HPDE6-E6E7 (cell line): ENCODE data around the gene ADAM12.
"Not testable (repeated sequence)": the region's sequence is repeated elsewhere in the genome, so short reads cannot be mapped to it uniquely, and the experiment has no call there.

Experiments
- DNase-seq: peaks from one replicate; pipeline ENCODE4 v3.0.0; 2011; ENCODE audit warnings: missing footprints; ENCODE audit errors: extremely low spot score

The ADAM12 gene

GRCh38 chr10:126374435-126374834, 13.8 kb downstream of the ADAM12 start:
- DNase-seq, result no peak

DNA sequence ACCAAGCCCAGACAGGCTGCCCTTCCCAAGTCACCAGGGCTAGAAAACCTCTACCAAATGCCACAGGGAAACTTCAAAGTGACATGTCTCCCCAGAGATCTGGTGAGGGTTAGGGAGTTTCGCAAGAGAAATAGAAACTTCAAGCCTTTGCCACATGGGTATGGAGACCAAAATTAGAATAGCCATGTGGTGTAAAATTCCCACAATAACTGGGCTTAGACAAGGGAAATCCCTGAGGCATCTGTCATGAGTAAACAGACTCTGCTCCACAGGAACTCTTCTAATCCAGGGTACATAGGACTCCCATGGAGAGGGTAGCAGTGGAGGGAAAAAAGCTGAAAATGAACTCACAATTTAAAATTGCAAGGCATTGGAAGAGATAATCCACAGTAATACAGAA, 14.3 kb downstream of the ADAM12 start:
- DNase-seq, result no peak

DNA sequence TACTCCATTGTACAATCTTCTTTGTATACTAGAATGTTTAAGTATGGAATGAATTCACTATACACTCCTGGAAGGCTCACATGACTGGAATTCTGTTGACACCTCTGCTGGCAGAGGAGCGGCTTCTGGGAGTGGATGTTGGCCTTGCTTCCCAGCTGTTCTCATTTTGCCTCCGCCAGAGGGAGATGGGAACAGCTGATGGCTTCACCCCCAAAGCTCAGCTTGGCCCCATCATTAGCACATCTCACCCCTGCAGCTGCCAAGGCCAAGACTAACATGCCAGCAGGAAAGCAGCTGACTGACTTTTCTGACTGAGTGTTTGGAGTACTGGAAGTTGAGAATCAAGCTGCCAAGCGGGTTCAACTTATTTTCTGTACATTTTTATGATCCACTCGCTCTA, 15.1 kb downstream of the ADAM12 start:
- no peak for DNase-seq

DNA sequence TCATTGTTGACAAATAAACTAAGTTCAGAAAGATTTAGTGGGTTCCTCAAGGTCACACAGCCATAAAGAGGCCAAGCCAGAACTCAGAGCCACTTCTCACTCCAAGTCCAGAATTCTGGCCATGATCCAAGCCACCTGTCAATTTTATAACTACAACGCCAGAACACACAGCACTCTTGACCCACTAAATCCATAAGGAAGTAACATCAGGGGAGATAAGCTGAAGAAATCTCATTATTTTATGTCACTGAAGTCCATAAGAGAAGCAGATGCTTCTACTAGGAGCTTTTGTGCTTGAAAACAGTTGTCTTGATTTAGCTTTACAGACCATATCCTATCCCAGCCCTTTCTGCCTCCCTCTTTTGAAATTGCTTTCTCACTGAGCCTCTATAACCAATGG, 15.9 kb downstream of the ADAM12 start:
- DNase-seq, result no peak

GRCh38 chr10:126369125-126369710, 19.1 kb downstream of the ADAM12 start:
- DNase-seq, result no peak

- DNase-seq, result no peak
Observed at GRCh38 chr10:126357169-126357568, 31.1 kb downstream of the ADAM12 start.

- no peak for DNase-seq
Observed at GRCh38 chr10:126353666-126354065, 34.6 kb downstream of the ADAM12 start.

- no peak for DNase-seq
Observed at GRCh38 chr10:126352453-126352852, 35.8 kb downstream of the ADAM12 start.

- no peak for DNase-seq
Observed at GRCh38 chr10:126351021-126351420, 37.3 kb downstream of the ADAM12 start.

DNA sequence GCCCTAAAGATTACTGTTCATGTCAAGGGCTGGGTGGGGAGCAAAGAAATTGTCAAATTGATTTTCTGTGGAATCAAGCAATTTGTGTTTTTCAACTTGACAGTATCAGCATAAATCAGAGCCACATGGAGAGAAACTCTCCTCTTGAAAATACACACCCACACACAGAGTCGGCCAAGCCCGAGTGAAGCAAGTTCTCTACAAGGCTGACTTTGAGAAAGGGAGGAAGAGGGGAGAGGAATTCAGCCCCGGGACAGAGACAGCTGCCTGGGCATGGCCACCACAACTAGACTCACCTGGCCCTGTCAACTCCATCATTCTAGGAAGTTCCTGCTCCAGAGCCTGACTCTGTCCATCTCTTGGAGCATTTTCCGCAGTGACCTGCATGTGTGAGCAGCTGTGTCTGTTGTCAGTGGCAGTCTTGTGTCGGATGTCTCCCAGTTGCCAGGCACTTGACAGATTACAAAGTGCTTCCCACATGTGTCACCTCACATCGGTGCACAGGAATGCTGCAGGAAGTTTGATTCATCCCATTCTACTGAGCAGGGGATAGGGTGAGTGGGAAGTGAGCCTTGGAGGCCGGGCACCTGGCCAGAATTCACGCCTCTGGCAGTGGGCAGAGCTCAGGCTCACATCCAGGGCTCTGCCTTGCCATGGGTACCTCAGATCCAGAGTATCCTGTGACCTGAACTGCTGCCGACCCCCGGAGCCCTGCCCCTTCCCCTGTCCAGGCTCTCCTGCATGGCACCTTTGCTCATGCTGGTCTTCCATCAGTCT, 37.9 kb downstream of the ADAM12 start:
- no peak for DNase-seq

DNA sequence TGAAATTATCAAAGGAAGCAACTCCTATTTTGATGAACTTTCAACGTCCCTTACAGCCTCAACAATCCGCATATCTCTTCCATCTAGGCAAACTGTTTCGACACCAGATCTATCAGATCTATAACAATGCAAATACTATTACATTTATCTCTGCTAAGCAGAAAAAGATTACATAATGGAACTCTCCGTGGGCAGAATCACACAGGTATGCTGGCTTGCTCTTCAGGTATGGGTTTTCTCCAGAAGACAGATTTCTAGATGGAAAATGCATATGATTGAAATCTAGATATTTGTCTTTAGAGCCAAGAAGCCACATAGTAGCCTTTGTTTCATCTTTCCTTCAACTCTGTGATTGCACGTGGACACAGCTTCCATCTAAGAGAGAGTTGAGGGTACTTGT, 38.6 kb downstream of the ADAM12 start:
- no peak for DNase-seq

- no peak for DNase-seq
Observed at GRCh38 chr10:126349101-126349500, 39.2 kb downstream of the ADAM12 start.

DNA sequence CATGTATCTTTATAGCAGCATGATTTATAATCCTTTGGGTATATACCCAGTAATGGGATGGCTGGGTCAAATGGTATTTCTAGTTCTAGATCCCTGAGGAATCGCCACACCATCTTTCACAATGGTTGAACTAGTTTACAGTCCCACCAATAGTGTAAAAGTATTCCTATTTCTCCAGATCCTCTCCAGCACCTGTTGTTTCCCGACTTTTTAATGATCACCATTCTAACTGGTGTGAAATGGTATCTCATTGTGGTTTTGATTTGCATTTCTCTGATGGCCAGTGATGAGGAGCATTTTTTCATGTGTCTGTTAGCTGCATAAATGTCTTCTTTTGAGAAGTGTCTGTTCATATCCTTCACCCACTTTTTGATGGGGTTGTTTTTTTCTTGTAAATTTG, 44.8 kb downstream of the ADAM12 start:
- DNase-seq, result not testable (repeated sequence)

GRCh38 chr10:126342680-126343079, 45.6 kb downstream of the ADAM12 start:
- no peak for DNase-seq

DNA sequence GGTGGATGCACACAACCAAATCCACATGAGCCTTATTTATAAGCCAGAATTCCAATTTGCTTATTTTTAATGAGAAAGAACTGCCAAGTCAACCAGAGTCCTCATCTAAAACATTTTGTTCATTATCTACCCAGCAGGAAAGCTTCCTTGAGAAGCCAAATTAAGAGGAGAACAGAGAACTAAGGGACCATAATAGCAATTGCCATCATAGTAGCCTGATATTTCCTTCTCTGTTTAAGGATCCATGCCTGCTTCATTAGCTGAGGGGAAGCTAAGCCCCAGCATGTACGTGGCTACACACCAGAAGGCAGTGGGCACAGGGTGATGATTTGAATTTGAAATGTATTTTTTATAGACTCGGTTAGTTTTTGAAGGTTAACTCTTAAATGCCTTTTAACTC, 46.8 kb downstream of the ADAM12 start:
- DNase-seq, result no peak

DNA sequence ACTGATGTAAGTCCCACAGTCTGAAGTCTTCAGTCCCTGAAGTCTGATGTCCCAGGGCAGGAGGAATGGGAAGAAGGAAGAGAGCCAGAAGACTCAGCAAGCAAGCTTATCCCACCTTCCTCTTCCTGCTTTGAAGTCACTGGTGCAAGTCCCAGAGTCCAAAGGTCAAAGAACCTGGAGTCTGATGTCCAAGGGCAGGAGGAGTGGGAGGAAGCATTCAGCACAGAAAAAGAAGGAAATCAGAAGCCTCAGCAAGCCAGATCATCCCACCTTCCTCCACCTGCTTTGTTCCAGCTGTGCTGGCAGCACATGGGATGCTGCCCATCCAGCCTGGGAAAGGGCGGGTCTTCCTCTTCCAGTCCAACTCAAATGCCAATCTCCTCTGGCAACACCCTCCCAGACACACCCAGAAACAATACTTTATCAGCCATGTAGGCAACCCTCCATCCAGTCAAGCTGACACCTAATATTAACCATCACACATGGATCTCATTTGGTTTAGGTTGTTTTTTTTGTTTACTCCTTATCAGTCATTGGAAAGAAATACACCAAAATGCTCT, 50.9 kb downstream of the ADAM12 start:
- no peak for DNase-seq

GRCh38 chr10:126336801-126337200, 51.5 kb downstream of the ADAM12 start:
- no peak for DNase-seq

DNA sequence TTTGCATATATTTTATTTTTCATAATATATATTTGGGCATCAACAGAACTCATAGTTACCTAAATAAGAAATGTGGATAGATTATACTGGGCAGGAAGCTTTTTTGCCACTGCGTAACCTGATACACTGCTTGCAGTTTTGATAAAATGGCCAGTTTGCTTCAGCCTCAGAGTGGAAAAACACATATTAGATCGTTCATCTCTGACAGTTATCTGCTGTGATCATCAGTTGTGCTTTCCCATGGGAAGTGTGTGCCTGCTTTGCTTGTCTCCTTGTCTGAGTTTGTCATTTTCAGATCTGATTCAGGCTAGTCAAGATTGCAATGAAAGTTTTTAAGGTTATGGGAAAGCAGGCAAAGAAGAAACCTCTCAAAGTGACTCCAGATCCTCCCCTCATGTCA, 54.0 kb downstream of the ADAM12 start:
- DNase-seq, result no peak

DNA sequence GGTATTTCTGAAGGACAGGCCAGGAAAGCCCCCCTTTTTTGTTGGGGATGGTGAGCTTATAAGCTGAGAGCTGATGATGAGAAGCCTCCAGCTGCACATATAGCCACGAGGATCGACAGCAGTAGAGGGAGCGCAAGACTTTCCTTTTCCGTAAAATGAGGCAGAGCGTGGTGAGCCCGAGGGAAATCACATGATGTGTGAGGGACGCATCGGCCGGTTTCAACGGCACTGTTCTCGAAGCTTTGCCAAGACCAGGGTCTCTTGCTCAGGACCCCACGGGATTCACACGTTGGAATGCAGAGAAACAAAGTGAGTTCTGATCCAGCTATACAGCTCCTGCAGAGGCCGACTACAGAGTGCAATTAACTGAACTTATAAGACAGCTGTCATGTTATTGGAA, 55.7 kb downstream of the ADAM12 start:
- no peak for DNase-seq

- no peak for DNase-seq
Observed at GRCh38 chr10:126331101-126331500, 57.2 kb downstream of the ADAM12 start.

DNA sequence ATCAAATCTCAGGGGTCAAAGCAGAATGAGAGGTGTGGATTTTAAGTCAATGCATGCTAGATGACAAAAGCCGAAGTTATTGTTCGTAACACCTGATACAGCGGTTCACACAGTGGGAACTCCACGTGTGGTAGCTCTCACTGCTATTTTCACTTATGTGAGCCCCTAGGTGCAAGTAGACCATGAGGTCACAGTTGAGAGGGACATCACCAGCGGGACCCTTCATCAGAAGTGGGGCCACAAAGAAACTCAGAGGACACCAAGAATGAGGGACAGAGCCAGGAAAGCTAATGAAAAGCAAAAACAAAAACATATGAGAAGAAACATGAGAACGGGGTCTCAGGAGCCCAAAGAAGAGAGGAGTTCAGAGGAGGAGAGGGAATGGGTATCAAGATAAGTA, 63.5 kb downstream of the ADAM12 start:
- DNase-seq, result no peak

DNA sequence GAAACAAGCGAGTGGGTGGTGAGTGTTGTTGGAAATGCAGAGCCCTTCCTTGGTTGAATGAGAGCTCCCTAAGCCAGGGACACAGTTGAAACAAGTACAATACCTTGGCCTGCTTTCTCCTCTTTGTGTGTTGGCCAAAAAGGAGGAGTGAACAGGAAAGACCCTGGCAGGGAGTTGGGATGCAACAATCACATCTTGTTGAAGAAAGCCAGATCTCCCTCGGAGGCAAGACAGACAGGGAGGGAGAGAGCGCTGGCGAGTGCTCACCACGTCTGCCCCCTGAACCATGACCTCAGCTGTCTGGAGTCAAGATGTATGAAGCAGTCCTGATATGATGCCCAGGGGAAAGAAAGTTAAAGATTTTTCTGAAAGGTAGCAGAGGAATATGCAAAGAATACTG, 66.8 kb downstream of the ADAM12 start:
- DNase-seq, result no peak

GRCh38 chr10:126317751-126318150, 70.5 kb downstream of the ADAM12 start:
- no peak for DNase-seq
